GM19397 (cell line): ENCODE data around the gene CELF3.
"Not testable (repeated sequence)": the region's sequence is repeated elsewhere in the genome, so short reads cannot be mapped to it uniquely, and the experiment has no call there.

ENCODE experiments used
- ATAC-seq: cut with Tn5 transposase; IDR thresholded peaks from one replicate; pipeline ENCODE4 v1.9.1; 2021; ENCODE audit warnings: mild to moderate bottlenecking, moderate library complexity; ENCODE audit not compliant: unreplicated experiment

CELF3 gene

GRCh38 chr1:151704246-151704645, 12.4 kb downstream of the CELF3 start:
- ATAC-seq: no peak

DNA sequence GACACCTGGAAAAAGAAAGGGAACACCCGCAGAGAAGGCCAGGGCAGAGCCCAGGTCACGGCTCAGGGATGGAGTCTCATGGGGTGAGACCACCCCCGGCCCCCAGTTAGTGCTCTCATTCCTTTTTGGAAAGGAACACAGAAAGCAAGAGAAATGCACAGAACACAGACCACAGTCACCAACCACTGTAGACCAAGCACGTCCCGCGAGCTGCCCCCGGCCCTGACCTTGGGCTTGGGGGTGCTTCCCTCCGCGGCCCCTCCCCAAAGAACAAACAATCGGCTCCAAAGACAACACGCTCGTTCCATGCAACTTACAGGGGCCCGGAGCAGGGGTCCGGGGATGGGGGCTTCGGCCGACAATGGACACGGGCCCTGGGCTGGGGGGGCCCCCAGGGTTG, 12.8 kb downstream of the CELF3 start:
- no peak for ATAC-seq

GRCh38 chr1:151702936-151703335, 13.7 kb downstream of the CELF3 start:
- ATAC-seq: no peak

- no peak for ATAC-seq
Measured at GRCh38 chr1:151701515-151701914, 15.1 kb downstream of the CELF3 start.

DNA sequence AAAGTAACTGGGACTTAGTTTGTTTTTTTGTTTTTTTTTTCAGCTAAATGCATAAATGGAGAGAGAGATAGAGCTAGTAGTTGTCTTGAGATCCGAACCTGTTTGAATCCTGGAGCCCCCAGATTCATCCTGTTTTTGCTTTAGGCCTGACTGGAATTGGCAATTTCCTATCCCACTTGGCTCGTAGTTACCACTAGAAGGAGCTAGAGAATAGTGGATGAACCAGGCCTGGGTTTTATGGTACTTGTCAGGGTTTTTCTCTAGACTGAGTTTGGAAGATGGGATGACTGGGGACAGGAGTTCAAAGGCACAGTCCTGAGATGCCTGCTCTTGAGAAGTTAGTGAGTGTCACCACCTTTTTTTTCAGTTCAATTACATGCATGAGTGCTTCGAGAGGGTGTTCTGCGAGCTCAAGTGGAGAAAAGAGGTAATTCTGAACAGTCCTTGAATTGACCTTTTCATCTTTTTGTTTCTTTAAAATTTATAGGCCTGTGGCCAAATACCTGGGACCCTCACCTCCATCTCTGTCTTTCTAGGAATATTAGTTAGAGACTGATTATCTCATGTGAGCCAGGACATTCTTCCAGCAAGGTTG, 23.4 kb downstream of the CELF3 start:
- ATAC-seq: no peak

DNA sequence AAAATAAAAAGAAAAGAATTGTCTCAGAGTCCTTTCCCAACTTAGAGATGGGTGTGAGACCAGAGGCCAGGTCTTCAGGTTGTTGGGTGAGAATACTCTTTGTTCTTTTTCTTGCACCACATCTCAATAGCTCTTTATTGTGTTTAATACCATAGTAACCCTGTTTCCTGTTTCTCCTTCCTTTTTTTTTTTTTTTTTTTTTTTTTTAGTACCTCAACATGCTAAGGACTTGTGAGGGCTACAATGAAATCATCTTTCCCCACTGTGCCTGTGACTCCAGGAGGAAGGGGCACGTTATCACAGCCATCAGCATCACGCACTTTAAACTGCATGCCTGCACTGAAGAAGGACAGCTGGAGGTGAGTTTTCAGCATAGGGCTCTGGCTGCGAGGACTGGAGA, 24.4 kb downstream of the CELF3 start:
- no peak for ATAC-seq

- ATAC-seq: no peak
Measured at GRCh38 chr1:151689494-151689893, 27.1 kb downstream of the CELF3 start.

DNA sequence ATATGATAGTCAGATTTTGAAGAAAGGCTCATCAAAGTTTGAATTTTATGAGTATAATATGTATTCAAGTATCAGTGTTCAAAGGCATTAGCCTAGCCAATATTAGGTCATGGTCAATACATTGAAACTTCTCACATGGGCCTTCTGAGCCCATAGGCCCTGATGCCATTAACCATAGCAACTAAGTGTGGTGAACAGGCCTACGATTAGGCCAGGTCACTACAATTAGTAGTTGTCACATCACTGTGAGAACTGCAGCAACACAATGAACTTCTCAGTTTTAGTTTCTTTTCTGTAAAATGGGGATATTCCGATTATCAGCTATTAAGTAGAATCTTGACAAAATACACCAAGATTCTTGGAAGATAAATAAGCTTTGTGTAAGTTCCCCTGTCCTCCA, 30.0 kb downstream of the CELF3 start:
- ATAC-seq: no peak

DNA sequence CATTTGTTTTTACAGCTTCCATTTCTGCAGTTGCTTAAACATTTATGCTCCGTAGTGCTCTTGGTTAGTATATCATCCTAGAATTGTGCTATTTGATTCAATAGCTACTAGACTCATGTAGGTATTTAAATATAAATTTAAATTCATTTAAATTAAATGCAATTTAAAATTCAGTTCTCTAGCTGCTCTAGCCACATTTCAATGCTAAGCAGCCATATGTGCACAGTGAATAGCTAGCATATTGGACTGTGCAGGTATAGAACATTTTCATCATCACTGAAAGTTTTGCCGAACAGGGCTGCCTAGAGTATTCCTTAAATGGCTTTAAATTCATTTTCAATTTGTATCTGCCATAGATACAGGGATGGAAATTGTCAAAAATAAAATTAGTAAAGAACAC, 32.5 kb downstream of the CELF3 start:
- ATAC-seq: no peak

DNA sequence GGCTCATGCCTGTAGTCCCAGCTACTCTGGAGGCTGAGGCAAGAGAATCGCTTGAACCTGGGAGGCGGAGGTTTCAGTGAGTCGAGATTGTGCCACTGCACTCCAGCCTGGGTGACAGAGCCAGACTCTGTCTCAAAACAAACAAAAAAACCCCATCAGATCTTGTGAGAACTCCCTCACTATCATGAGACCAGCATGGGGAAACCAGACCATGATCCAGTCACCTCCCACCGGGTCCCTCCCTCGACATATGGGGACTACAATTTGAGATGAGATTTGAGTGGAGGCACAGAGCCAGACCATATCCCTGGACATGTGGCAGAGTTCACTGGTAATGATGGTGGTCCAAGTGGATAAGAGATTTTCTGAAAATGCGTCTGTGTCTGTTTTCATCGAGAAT, 33.7 kb downstream of the CELF3 start:
- ATAC-seq: not testable (repeated sequence)

DNA sequence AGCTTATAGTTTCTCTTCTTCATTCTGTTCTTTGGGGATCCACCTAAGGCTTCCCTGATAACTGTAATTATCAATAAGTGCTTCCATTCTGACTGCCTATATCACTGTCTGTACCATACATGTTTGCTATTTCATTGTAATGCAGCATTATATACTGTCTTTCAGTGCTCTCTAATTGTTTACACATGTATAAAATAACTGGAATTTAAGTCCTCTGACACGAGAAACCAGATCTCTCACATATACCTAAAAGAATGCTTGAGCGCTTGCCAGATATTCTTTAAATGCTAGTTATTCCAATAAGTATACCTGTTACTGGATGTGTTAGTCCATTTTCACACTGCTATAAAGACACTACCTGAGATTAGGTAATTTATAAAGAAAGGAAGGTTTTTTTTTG, 34.7 kb downstream of the CELF3 start:
- ATAC-seq: no peak

GRCh38 chr1:151680826-151681225, 35.8 kb downstream of the CELF3 start:
- no peak for ATAC-seq

GRCh38 chr1:151680391-151680790, 36.2 kb downstream of the CELF3 start:
- ATAC-seq: no peak

GRCh38 chr1:151673407-151673806, 43.2 kb downstream of the CELF3 start:
- ATAC-seq: no peak

DNA sequence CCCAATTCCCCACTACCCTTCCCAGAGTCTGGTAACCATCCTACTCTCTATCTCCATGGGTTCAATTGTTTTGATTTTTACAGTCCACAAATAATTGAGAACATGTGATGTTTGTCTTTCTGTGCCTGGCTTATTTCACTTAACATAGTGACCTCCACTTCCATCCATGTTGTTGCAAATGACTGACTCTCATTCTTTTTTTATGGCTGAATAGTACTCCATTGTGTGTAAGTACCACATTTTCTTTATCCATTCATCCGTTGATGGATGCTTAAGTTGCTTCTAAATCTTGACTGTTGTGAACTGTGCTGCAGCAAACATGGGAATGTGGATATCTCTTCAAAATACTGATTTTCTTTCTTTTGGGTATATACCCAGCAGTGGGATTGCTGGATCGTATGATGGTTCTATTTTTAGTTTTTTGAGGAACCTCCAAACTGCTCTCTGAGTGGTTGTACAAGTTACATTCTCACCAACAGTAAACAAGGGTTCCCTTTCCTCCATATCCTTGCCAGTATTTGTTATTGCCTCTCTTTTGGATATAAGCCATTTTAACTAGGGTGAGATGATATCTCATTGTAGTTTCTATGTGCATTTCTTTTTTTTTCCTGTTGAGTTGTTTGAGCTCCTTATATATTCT, 46.4 kb downstream of the CELF3 start:
- ATAC-seq: not testable (repeated sequence)

- ATAC-seq: no peak
Measured at GRCh38 chr1:151668090-151668489, 48.5 kb downstream of the CELF3 start.

- ATAC-seq: no peak
Measured at GRCh38 chr1:151661751-151662150, 54.9 kb downstream of the CELF3 start.

DNA sequence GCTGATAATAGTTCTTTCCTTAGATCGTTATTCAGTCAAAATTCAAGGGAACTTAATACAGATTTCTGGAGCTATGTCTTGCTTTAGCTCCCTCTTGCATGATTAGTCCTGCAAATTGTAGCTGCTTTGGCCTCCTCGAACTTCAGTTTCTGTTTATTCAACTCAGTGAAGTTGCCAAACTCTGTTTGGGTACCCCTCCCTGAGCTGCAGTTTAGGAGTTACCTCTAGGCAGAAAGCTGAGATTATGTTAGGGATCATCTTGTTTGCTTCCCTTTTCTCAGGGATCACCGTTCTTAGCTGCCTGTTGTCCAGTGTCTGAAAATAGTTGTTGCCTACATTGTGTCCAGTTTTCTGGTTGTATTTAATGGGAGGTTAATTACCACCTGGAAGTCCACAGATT, 61.2 kb downstream of the CELF3 start:
- no peak for ATAC-seq

- ATAC-seq: no peak
Measured at GRCh38 chr1:151653397-151653796, 63.2 kb downstream of the CELF3 start.
